GM21723 (cell line): ENCODE measurements around the gene IP6K1.
"Not testable (repeated sequence)": the region's sequence is repeated elsewhere in the genome, so short reads cannot be mapped to it uniquely, and the experiment has no call there.

ENCODE experiments used
- ATAC-seq: cut with Tn5 transposase; IDR thresholded peaks from one replicate; pipeline ENCODE4 v1.9.1; 2021; ENCODE audit warnings: mild to moderate bottlenecking, moderate library complexity; ENCODE audit not compliant: unreplicated experiment

IP6K1 gene

GRCh38 chr3:49794431-49794830, 8.1 kb upstream of the IP6K1 start:
- ATAC-seq: no peak

GRCh38 chr3:49793486-49794085, 7.2 kb upstream of the IP6K1 start:
- ATAC-seq: no peak

GRCh38 chr3:49792371-49793150, 6.2 kb upstream of the IP6K1 start:
- no peak for ATAC-seq

DNA sequence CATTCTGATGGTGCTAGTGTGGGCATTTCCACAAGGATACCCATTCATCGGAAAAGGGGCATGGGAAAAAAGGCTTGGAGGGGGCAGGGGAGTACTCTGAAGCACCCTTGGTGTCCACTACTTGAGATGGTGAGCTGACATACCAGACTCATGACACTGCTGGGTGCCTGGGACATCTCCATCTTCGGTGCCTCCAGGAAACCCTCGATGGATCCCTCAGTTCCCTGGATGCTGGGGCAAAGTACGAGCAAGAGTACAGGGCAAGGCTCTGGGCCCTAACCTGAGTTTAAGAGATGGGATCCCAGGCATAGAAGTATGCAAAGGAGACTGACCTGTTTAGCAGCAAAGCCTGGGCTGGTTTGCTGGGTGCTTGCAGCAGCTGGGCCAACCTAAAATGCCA, 5.2 kb upstream of the IP6K1 start:
- ATAC-seq: no peak

GRCh38 chr3:49790626-49791411, 4.5 kb upstream of the IP6K1 start:
- ATAC-seq: no peak

DNA sequence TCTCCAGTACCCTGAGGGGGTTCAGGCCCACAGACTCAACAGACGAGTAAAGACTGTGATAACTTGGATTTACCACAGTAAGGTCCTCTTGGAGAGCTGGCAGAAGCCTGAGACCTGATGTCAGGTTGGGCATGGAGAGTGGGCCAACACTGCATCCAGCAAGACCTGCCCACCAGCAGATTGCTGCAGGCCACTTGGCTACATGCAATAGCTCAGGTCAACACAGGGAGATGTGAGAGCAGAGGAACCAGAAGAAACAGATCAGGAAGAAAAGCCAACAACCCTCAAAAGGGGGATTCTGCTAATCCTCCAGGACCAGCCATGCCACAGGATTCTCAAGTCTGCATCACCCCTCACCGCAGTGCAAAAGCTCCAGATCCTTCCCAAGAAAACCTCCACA, 1.7 kb upstream of the IP6K1 start:
- no peak for ATAC-seq

GRCh38 chr3:49787536-49787935, 1.2 kb upstream of the IP6K1 start:
- ATAC-seq: no peak

GRCh38 chr3:49787182-49787464, 781 bp upstream of the IP6K1 start:
- no peak for ATAC-seq

DNA sequence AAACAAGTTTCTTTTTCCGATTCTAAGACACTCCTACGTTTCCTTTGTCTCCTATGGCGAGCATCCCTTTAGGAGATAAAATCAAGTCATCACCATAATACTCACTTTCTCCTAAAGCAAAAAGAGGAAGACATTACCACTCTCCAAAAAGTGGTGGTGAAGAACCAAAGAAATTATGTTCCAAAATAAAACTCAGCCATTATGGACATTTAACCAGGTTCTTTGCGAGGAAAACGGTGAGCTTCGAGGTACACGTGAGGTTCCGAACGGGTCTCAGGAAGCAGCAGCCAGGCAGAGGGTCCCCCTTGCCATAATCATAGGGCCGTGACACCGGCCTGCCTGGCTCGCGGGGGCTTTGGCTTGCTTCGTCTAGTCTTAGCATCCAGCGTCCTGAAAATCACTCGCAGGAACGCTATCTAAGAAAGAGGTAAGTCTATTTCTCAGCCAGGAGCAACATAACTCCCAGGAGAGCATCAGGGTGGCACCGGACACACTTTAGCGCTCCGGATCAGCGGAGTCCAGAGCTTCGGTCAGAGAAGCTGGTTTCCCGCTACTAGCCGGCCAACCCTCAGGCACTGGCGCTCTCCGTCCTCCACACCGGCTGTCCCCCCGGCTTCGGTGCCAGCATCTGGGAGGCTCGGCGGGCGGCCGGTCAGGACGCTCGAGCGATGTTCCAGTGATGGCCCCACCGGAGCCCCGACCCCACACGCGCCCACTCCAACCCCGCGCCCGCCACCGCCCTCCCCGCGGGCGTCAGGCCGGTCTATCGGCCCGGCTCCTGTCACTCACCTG, 581 bp downstream of the IP6K1 start:
- ATAC-seq: peak; percentile 58

DNA sequence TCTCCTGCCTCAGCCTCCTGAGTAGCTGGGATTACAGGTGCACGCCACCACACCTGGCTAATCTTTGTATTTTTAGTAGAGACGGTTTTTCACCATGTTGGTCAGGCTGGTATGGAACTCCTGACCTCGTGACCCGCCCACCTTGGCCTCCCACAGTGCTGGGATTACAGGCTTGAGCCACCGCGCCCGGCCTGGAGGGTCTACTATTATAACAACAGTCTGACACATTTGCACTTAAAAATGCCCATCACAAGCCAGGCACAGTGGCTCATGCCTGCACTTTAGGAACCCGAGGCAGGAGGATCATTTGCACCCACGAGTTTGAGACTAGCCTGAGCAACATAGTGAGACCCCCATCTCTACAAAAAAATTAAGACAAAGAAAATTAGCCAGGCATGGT, 4.1 kb downstream of the IP6K1 start:
- not testable (repeated sequence) for ATAC-seq

DNA sequence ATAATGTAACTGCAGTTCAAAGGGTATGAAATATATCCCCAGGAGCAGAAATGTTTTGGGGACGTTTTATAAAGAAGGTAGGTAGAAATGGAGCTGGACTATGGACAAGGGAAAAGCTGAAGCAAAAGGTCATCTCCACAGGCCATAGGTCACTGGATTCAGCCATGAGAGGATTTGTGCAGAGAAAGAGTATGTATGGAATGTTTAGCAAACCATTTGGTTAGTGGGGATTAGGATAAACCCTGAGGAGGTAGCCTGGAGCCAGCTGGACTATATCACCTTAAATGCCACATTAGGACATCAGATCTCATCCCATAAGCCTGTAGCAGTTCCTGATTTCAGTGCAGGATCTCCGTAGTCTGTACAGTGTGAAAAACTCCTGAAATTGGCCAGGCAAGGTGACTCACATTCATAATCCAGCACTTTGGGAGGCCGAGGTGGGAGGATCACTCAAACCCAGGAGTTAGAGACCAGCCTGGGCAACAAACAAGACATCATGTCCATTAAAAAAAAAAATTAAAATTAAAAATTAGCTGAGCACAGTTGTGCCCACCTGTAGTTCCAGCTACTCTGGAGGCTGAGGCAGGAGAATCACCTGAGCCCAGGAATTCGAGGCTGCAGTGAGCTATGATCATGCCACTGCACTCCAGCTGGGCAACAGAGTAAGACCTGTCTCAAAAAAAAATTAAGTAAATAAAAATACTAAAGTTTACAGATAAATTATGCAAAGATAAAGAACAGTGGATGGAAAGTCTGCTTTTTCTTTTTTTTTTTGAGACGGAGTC, 4.7 kb downstream of the IP6K1 start:
- no peak for ATAC-seq

GRCh38 chr3:49780975-49781365, 5.4 kb downstream of the IP6K1 start:
- ATAC-seq: not testable (repeated sequence)

DNA sequence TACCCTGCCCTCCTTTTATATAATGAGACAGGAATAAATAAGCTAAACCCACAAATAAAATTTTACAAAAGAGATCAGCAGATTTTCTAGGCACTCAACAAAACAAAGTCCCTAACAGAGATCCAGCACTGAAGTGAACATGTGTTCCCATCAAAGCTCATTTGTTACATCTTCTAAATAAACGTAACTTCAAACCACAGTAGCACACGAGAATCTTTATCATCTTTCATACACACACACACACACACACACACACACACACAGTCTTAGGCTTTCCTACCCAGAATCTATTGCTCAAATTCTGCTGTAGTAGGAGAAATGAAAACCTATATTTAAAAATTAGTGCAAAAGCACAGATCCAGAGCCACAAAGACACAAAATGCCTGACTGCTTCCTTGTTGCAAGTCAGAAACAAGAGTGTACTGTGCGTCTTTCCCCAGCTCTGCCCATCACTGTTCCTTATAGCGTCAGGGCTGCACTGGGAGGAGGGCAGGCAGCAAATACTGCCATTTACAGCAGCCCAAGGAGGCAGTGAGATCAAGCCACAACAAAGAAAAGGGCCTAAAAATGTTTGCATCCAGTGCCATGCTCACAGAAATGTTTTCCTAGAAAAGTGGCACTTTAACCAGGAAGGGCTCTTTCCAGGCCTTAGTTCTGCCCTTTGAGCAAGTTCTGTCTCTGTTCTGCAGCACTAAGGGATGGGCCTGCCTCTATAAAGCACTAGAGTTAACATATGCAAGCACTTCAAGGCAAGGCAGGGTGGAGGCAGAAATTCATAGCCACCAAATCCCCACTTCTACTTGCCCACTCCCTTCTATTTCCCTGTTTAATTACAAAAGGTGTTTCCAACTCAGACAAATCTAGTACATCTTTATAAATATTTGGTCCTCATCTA, 6.0 kb downstream of the IP6K1 start:
- no peak for ATAC-seq

GRCh38 chr3:49779358-49780079, 6.8 kb downstream of the IP6K1 start:
- ATAC-seq: no peak

DNA sequence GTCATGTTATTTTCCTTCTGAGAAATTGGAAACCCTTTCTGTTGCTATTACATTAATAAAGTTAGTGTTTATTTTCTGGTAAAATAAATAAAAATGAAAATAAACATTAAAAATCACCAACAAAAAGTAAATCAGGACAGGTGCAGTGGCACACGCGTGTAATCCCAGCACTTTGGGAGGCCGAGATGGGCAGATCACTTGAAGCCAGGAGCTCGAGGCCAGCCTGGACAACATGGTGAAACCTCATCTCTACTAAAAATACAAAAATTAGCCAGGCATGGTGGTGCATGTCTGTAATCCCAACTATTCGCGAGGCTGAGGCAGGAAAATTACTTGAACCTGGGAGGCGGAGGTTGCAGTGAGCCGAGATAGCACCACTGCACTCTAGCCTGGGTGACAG, 10.2 kb downstream of the IP6K1 start:
- ATAC-seq: not testable (repeated sequence)

DNA sequence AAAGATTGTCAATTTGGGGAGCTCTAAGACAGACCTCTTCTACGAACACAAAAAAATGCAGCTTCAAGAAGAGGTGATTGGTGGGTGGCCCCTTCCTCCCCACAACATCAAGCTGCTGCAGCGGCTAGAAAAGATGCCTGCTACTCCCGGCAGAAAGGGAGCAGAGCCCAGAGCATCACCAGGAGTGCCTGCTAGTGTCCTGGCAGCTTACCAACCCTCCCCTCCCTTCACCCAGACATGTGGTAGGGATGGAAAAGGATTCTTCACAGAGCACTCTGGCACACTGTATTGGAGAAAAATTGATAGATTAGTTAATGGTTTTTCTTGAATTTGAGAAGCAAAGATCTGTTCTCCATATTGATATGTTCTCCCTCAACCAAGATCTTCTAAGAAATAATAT, 10.8 kb downstream of the IP6K1 start:
- ATAC-seq: no peak

- no peak for ATAC-seq
Measured at GRCh38 chr3:49772703-49773102, 13.6 kb downstream of the IP6K1 start.

GRCh38 chr3:49771340-49771938, 14.9 kb downstream of the IP6K1 start:
- no peak for ATAC-seq

DNA sequence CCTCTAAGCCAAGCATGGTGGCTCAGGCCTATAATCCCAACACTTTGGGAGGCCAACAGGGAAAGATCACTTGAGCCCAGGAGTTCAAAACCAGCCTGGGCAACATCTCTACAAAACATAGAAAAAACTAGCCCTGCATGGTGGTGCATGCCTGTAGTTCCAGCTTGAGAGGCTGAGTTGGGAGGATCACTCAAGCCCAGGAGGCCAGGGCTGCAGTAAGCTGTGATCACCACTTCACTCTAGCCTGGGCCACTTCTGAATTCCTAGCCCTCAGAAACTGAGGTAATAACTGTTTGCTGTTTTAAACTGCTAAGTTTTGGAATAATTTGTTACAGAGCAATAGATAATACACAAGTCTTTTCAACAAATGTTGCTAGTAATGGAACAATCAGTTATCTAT, 16.4 kb downstream of the IP6K1 start:
- ATAC-seq: no peak
